GM10847 (cell line): ENCODE results near the gene THEM4.

ENCODE experiments used
- POLR2A ChIP-seq: IDR thresholded peaks from 2 replicates; pipeline ENCODE4 v1.6.1; 2011; ENCODE audit not compliant: insufficient read length; ENCODE audit errors: extremely low read depth

Gene THEM4

DNA sequence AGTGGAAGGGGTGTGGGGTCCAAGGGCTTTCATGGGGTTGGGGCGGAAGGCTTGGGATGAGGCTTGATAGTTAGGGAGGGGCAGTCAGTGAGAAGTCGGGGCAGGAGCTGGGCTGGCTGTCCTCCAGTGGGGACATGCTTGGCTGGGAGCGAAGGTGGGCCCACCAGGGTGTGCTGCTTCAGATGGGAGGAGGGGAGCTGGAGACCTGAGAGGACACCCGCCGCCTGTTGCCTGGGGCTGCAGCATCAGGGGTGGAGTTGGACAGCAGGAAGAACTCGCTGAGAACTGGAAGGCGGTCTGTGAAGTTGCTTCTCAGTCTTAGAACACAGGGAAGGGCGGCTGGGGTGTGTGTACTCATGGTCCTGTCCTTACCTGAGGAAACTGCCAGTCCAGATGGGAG lies 57.4 kb downstream of the THEM4 start:
- no peak for TF ChIP-seq POLR2A

DNA sequence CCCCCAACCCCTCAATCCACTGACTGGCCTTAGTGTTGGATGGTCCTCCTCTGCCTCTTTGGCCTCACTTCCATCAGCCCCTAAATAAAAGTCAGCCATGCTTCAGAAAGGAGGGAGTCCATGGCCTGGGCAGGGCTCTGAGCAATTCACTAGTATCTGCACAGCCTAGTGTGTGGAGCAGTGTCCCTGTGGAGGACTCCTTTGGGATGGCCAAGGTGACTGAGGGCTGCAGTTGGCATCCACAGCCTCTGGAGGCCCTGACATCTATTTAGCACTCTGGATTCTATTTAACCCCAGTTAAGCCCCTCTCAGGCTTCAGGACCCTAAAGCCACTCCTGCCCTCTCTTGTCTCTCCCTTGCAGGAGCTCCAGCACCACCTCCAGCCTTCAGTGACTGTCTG lies 59.4 kb downstream of the THEM4 start:
- no peak for TF ChIP-seq POLR2A

DNA sequence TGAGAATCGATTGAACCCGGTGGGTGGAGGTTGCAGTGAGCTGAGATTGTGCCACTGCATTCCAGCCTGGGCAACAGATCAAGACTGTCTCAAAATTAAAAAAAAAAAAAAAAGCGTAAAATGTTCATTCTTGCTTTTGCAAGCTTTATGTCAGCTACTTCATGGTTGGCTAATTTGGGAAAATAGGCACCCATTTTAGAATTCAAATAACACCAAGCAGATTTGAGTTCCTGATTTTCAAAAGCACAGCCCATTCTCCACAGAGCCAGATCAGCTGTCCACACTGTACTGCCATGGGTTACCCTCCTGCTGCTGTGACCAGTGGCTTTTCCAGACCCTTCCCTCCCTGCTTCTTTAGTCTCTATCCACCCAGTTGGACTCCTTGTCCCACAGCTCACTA lies 60.2 kb downstream of the THEM4 start:
- no peak for TF ChIP-seq POLR2A

DNA sequence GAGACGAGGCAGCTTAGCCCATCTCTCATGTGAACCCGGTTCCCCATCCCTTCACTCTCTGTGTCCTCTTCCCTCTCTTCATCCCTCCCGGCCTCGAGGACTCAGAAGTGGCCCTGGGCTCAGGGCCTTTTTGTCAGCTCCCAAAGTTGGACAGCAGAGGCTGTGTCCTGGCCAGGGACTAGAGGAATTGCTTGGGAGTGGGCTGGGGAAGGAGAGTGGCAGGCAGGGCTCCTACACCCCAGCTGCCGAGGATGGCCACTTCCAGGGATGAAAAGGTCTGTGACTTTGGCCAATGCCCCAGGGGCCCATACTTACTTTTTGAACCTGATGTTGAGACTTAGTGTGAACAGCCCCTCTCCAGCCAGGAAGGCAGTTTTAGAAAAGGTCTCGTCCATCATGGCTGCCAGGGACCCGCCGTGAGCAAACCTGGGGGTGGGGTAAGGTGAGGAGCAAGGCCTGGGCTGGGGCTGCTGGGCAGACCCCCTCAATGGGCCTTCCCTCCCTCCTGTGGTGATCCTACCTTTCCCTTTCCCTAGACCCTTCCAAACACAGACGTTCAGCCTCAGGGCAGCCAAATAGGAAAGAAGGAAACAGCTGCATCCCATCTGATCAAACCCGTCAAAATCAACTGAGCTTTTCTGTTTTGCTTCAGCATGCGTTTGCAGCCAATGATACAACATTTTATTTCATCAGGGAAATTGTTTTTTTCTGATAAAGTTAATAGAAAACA lies 61.3 kb downstream of the THEM4 start:
- no peak for TF ChIP-seq POLR2A

DNA sequence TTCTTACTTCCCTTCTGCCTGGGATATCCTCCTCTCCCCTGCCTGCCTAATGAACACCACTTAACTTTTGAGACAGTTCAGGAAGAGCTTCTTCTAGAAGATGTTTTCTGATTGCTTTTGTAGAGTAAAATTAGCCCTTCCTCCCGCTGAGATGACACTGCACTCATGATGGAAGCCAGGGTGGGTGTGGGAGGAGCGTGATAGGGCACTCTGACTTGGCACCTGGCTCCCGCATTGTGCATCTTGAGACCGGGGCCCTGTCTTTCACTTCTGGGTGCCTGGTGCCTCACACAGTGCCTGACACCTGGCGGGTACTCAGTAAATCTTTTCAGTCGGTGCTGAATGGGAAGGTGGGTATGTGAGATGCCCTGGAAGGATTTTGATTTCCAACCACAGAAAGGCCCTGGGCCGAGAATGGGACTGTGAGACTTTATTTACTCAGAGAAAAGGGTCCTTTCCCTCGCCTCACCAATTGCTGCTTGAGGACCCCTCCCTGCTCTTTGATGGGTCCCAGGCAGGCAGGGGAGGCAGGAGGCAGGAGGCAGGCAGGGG lies 62.5 kb downstream of the THEM4 start:
- TF ChIP-seq POLR2A, result no peak

DNA sequence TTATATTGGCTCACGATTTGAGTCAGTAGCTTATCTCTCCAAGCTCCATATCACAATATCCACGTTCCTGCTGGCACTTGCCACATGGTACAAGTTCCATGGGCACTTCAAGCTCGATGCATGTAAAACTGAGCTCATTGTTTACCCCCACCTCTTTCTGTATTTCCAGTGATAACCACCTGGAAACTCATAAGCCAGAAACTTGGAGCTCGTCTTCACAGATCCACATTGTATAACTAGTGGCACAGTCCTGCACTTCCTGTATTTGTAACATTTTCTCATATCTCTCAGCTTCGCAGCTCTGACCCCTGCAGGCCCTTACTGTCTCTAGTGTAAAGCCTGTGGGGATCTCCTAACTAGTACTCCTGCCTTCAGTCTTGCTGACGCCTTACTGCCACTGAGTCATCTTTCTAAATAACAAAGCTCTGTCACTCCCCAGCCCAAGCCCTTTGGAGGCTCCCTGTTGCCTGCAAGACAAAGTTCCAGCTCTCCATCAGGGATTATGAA lies 63.2 kb downstream of the THEM4 start:
- TF ChIP-seq POLR2A, result no peak

DNA sequence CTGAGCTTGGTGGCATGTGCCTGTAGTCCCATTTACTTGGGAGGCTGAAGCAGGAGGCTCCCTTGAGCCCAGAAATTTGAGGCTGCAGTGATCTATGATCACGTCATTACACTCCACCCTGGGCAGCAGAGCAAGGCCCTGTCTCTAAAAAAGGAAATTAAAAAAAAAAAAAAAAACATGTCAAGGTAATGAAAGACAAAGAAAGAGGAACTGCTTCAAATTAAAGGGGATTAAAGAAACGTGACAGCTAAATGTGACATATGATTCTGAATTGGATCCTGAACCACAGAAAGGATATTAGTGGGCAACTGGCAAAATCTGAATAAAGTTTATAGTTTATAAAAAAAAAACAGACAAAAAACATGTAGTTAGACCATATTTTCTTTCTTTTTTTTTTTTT lies 65.9 kb downstream of the THEM4 start:
- no peak for TF ChIP-seq POLR2A

DNA sequence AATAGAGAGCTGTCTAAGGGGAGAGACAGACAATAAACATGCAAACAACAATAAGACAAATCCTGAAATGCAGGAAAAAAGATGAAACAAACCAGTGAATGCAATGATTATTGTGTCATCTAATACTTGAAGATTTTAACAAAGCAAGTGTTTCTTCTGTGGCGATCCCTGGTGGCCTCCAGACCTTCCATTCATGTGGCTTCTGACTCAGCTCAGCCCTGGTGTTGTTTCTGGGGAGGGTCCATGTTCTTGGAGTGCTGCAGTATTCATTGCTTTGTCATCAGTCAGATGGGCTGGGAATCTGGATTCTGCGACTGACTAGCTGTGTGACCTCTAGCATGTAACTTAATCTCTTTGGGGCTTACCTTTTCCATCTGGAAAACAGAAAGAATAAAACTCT lies 68.2 kb downstream of the THEM4 start:
- no peak for TF ChIP-seq POLR2A

DNA sequence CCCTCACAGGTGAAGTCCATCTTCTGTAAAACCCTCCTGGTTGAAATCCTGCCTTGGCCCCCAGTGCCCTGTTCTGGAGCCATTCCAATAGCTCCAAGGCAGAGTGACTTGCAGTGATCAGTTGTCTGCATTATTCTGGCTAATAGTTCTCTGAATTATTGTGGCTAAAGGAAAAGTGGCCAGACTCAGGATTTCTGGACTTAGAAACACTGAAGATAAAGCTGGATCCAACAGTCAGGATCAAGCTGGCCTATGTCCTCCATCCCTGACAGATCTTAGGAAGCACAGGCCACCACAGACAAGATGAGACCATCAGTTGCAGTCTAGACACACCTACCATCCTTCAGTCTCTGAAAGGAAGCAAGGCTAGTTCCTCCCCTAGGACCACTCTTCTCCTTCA lies 68.9 kb downstream of the THEM4 start:
- no peak for TF ChIP-seq POLR2A

DNA sequence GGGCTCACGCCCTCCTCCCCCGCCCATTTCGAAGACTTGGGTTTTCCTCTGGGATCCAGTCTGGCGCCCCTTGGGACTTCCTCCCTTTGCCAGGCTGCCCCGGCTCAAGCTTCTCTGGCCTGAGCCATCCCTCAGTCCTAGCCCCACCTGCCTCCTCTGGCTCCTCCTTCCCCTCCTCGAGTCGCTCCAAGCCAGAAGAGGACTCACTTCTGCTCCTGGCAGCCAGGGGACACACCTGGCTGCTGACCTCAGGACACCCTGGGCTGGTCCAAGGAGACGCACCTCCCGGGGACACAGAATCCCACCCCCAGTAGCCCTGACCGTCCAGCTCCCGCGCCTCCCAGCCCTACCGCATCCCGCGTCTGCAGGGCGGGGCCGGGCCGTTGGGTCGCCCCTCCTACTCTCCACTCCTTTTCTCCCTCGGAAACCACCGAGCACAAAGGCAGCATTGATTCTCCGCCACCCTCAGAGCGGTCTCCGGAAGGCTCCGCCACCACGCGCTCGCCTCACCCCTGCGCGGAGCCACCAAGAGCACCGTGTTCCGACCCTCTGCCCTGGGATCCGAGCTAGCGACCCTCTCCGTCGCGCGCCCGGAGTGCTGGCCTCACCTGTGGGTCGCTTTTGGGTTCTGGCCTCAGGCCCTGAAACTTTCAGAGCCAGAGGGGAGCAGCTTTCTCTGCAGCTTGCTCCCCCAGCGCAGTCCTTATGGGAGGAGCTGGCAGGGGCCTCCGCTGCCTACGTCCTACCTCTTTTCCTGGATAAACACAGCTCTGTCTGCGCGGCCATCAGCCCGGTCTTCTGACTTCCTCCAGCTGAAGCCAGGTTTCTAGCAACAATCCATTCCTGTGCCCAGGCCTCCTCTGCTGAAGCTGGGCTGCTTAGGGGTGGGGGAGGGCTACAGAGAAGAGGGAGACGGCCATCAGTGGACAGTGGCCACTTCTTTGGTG lies 69.6 kb downstream of the THEM4 start, which contains the start of gene C2CD4D:
TSS of gene C2CD4D (minus strand) at position 364 of the 947 bp plus-strand sequence. CDS start 831 bp downstream, outside the sequence.
- TF ChIP-seq POLR2A, result no peak

DNA sequence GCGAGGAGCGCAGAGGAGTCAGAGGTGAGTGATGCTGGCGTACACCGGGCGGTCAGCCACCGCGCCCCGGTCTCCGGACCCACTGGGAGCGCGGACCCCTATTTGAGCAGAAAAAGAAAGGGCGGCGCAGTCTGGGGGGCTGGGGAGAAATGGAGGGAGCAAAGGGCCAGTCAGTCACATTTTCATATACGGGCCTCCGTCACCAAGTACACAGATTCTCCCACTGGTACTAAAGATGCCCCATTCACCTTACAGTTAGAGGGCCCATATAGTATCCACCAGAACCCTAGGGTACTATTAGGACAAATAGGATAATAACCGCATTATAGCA lies 70.3 kb downstream of the THEM4 start:
- TF ChIP-seq POLR2A, result no peak

DNA sequence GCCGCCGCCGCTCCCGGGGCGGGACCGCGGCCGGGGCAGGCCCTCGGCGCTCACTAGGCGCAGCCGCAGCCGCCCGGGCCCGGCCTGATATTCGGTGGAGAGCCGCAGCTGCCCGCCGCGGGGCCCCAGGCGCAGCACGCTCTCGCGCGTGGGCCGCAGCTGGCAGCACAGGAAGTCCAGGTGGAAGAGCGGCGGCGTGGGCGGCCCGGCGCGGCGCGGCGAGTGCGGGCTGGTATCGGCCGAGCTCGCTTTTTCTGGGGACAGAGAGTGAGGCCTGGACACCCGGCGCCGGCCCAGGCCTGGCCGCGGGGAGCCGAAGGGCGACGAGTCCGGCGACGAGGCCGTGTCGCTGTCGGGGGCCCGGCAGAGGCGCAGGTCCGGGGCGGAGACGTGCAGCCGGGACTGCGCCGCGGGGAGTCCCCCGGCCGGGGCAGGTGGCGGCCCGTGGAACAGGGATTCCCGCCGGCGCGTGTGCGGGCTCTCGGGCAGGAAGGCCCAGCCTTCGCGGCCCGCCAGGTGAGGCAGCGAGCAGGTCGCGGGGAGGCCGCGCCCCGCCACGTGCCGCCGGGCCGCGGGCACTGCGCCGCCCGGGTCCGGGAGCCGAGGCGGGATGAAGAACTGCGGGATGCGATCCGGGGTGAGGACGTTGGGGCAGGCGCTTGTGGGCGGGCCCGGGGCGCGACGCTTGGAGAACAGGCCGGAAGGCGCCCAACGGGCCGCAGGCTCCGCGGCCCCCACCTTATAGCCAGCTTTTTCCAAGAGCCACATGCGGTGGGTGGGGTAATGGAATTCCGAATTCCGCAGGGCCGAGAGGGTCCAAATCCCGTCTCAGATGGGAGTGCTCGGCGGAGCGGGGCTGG lies 70.9 kb downstream of the THEM4 start:
- no peak for TF ChIP-seq POLR2A

DNA sequence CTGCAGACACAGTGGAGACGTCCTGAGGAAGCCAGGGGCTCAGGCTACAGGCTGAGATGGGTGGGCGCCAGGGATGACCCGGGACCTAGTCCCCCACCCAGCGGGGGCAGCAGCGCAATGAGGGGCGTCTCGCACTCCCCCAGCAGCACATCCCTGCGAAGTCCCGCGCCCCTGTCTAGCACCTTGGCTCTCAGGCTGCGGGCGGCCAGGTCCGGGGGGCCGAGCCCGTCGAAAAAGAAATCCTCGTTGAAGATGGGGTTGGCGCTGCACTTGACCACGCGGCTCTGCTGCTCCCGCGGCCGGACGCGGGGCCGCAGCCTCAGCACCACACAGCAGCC lies 71.5 kb downstream of the THEM4 start:
- TF ChIP-seq POLR2A, result no peak

DNA sequence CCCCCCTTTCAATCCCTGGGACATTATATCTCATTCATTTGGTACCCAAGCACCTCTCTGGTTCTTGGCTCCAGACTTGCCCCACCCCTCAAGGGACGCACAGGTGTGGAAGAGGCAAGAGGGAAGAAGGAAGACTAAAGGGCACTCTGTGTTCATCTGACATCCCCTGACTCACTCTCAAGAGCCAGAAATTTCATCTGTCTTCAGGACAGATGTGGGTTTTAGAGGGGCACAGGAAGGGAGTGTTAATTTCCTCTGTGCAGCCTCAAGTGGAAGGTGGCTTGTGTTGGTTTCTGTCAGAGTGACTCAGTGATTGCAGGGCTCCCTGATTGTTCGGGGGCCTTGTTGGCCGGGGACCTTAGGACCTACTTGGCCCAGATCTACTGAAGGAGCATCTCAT lies 72.1 kb downstream of the THEM4 start:
- no peak for TF ChIP-seq POLR2A

DNA sequence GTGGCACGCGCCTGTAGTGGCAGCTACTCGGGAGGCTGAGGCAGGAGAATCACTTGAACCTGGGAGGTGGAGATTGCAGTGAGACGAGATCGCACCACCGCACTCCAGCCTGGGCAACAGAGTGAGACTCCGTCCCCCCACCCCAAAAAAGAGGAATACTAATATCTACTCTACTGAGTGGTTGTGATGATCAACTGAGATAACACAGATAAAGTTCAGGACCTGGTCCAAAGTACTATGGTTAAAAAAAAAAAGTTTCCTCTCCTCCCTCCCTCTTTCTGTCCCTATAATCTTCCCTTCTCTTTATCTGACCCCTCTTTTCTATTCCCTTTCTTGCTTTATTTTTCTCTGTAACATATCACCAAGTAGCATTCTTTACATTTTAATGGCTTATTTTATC lies 73.7 kb downstream of the THEM4 start:
- TF ChIP-seq POLR2A, result no peak

DNA sequence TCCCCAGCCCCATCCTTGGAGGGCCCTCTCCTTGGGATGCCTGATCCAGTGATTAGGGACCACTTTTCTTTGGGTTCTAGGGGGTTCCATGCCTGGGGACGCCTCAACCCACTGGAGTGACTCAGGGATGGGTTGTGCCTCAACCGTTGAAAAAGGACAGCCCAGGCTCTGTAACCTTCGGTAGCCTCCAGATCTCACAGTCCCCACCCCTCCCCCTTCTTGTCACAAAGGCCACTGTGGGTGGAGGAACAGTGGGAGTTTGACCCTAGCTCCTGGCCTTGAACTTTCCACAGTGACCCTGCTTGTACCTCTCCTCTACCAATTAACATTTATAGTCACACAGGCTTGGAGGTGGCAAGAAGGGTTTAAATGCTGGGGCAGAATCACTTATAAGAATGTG lies 75.1 kb downstream of the THEM4 start:
- no peak for TF ChIP-seq POLR2A
